ENCODE measurements around the gene ADGB.

The ADGB gene

GRCh38 chr6:146634022-146634421 is 35.2 kb downstream of the ADGB start:
- DNase-seq (ENCODE audit: low spot score) = no peak

GRCh38 chr6:146635165-146635564 is 36.4 kb downstream of the ADGB start:
- no peak for DNase-seq (ENCODE audit: low spot score)

- DNase-seq (ENCODE audit: low spot score) = no peak
Observed at GRCh38 chr6:146636481-146636880, 37.7 kb downstream of the ADGB start.

- no peak for DNase-seq (ENCODE audit: low spot score)
Observed at GRCh38 chr6:146642921-146643320, 44.1 kb downstream of the ADGB start.

- DNase-seq (ENCODE audit: low spot score) = no peak
Observed at GRCh38 chr6:146650799-146651481, 52.2 kb downstream of the ADGB start.

GRCh38 chr6:146651482-146651863 is 52.7 kb downstream of the ADGB start:
- DNase-seq (ENCODE audit: low spot score) = no peak

- DNase-seq (ENCODE audit: low spot score) = no peak
Observed at GRCh38 chr6:146657432-146657831, 58.7 kb downstream of the ADGB start.

GRCh38 chr6:146664871-146665360 is 66.1 kb downstream of the ADGB start:
- no peak for DNase-seq (ENCODE audit: low spot score)

GRCh38 chr6:146666909-146667308 is 68.1 kb downstream of the ADGB start:
- no peak for DNase-seq (ENCODE audit: low spot score)

- DNase-seq (ENCODE audit: low spot score) = no peak
Observed at GRCh38 chr6:146670161-146670560, 71.4 kb downstream of the ADGB start.

- no peak for DNase-seq (ENCODE audit: low spot score)
Observed at GRCh38 chr6:146673069-146673468, 74.3 kb downstream of the ADGB start.

GRCh38 chr6:146679386-146679785 is 80.6 kb downstream of the ADGB start:
- no peak for DNase-seq (ENCODE audit: low spot score)

- DNase-seq (ENCODE audit: low spot score) = no peak
Observed at GRCh38 chr6:146682919-146683318, 84.1 kb downstream of the ADGB start.

- DNase-seq (ENCODE audit: low spot score) = no peak
Observed at GRCh38 chr6:146689806-146690205, 91.0 kb downstream of the ADGB start.

GRCh38 chr6:146693342-146693741 is 94.6 kb downstream of the ADGB start:
- DNase-seq (ENCODE audit: low spot score) = no peak

- DNase-seq (ENCODE audit: low spot score) = no peak
Observed at GRCh38 chr6:146697921-146698320, 99.1 kb downstream of the ADGB start.

- peak; percentile 47 for DNase-seq (ENCODE audit: low spot score)
Observed at GRCh38 chr6:146700078-146700686, 101.4 kb downstream of the ADGB start.

GRCh38 chr6:146701632-146702031 is 102.9 kb downstream of the ADGB start:
- DNase-seq (ENCODE audit: low spot score) = no peak

- no peak for DNase-seq (ENCODE audit: low spot score)
Observed at GRCh38 chr6:146709036-146709622, 110.4 kb downstream of the ADGB start.

GRCh38 chr6:146719387-146719786 is 120.6 kb downstream of the ADGB start:
- DNase-seq (ENCODE audit: low spot score) = no peak

GRCh38 chr6:146739696-146740095 is 140.9 kb downstream of the ADGB start:
- no peak for DNase-seq (ENCODE audit: low spot score)

- no peak for DNase-seq (ENCODE audit: low spot score)
Observed at GRCh38 chr6:146741609-146742008, 142.8 kb downstream of the ADGB start.

GRCh38 chr6:146753306-146753705 is 154.5 kb downstream of the ADGB start:
- no peak for DNase-seq (ENCODE audit: low spot score)

Data from ecto neural progenitor cell (in vitro differentiated cells).